HepG2 (cell line): Measurements from ENCODE around the gene NXPE3. TPM values are rescaled to one million over a fixed set of nuclear protein-coding genes. Genes with fewer than 3 reads are reported as not detected.
A peak's percentile ranks its signal among the peaks of the same experiment; 100 is the strongest.

Source experiments
- ARID4A ChIP-seq: sonication (generic); formaldehyde crosslinking; IDR thresholded peaks from 2 replicates; pipeline ENCODE4 v1.5.0; 2020; ENCODE audit warnings: mild to moderate bottlenecking, missing genetic modification reagents, borderline replicate concordance
- ATM ChIP-seq: fragments of 450-650 bp; IDR thresholded peaks from 2 replicates; pipeline ENCODE4 v1.7.1; 2017; ENCODE audit warnings: mild to moderate bottlenecking, borderline replicate concordance
- FLYWCH1 ChIP-seq: sonication (generic); formaldehyde crosslinking; IDR thresholded peaks from 2 replicates; pipeline ENCODE4 v1.8.1; 2023; ENCODE audit warnings: mild to moderate bottlenecking, missing genetic modification reagents
- GFI1 ChIP-seq: sonication (generic); formaldehyde crosslinking; IDR thresholded peaks from 2 replicates; pipeline ENCODE4 v1.5.0; 2020; ENCODE audit warnings: missing genetic modification reagents, mild to moderate bottlenecking, borderline replicate concordance
- GZF1 ChIP-seq: sonication (generic); formaldehyde crosslinking; IDR thresholded peaks from 2 replicates; pipeline ENCODE4 v1.5.1; 2020; ENCODE audit warnings: mild to moderate bottlenecking, missing genetic modification reagents
- HDAC6 ChIP-seq: fragments of 200-600 bp; sonication (generic); IDR thresholded peaks from 2 replicates; pipeline ENCODE4 v1.7.0; 2017; ENCODE audit warnings: mild to moderate bottlenecking, antibody characterized with exemption, low read length, low read depth
- HES4 ChIP-seq: sonication (generic); formaldehyde crosslinking; IDR thresholded peaks from 2 replicates; pipeline ENCODE4 v1.9.0; 2021; ENCODE audit warnings: mild to moderate bottlenecking, missing genetic modification reagents, borderline replicate concordance
- MTF1 ChIP-seq: sonication (generic); formaldehyde crosslinking; IDR thresholded peaks from 2 replicates; pipeline ENCODE4 v1.5.0; 2020; ENCODE audit warnings: missing genetic modification reagents
- PATZ1 ChIP-seq: sonication (generic); formaldehyde crosslinking; IDR thresholded peaks from 2 replicates; pipeline ENCODE4 v1.4.0; 2020; ENCODE audit warnings: missing genetic modification reagents
- PBX3 ChIP-seq: sonication (generic); formaldehyde crosslinking; IDR thresholded peaks from 2 replicates; pipeline ENCODE4 v1.8.1; 2023; ENCODE audit warnings: missing genetic modification reagents, inconsistent platforms, borderline replicate concordance
- POGK ChIP-seq: sonication (generic); formaldehyde crosslinking; conservative IDR thresholded peaks from 2 replicates; pipeline ENCODE4 v1.8.0; 2022; ENCODE audit warnings: mild to moderate bottlenecking, moderate library complexity, missing genetic modification reagents
- RBFOX2 ChIP-seq: fragments of 200-400 bp; formaldehyde crosslinking; IDR thresholded peaks from 2 replicates; pipeline ENCODE4 v1.6.1; 2017; ENCODE audit warnings: low read depth, mild to moderate bottlenecking, low read length
- U2AF1 ChIP-seq: fragments of 200-400 bp; formaldehyde crosslinking; optimal IDR thresholded peaks from 2 replicates; pipeline ENCODE3; 2017; ENCODE audit warnings: mild to moderate bottlenecking, low read depth, low read length
- YEATS4 ChIP-seq: sonication (generic); formaldehyde crosslinking; IDR thresholded peaks from 2 replicates; pipeline ENCODE4 v1.4.0; 2020; ENCODE audit warnings: missing genetic modification reagents, borderline replicate concordance
- ZBTB42 ChIP-seq: sonication (generic); formaldehyde crosslinking; IDR thresholded peaks from 2 replicates; pipeline ENCODE4 v1.5.0; 2020; ENCODE audit warnings: mild to moderate bottlenecking, missing genetic modification reagents
- ZFP90 ChIP-seq: sonication (generic); formaldehyde crosslinking; IDR thresholded peaks from 2 replicates; pipeline ENCODE4 v1.8.0; 2022; ENCODE audit warnings: missing genetic modification reagents, mild to moderate bottlenecking, inconsistent platforms, borderline replicate concordance
- ZNF224 ChIP-seq: sonication (generic); formaldehyde crosslinking; IDR thresholded peaks from 2 replicates; pipeline ENCODE4 v1.5.0; 2020; ENCODE audit warnings: mild to moderate bottlenecking, missing genetic modification reagents
- ZNF446 ChIP-seq: sonication (generic); formaldehyde crosslinking; IDR thresholded peaks from 2 replicates; pipeline ENCODE4 v1.5.0; 2020; ENCODE audit warnings: mild to moderate bottlenecking, missing genetic modification reagents
- ZNF709 ChIP-seq: sonication (generic); formaldehyde crosslinking; IDR thresholded peaks from 2 replicates; pipeline ENCODE4 v1.5.0; 2020; ENCODE audit warnings: mild to moderate bottlenecking, missing genetic modification reagents
- ZNF790 ChIP-seq: sonication (generic); formaldehyde crosslinking; IDR thresholded peaks from 2 replicates; pipeline ENCODE4 v1.8.0; 2022; ENCODE audit warnings: missing genetic modification reagents, mild to moderate bottlenecking, borderline replicate concordance
- polyA plus RNA-seq, 8 experiments: library from polyadenylated mRNA; depleted of rRNA in 3 of 8; stranded (reverse) in 7 of 8; unstranded in 1 of 8; fragments of >200 nt; fragmentation: Illumina TruSeq in 4 of 8; extraction: Trizol in 4 of 8; gene quantifications; 2 replicates each; pipeline versions ENCODE4 v1.2.1 to v1.2.3, GENCODE V29; 2011 to 2016; ENCODE audit warnings: low read depth in 4 of 8, missing spikeins in 1 of 8, mixed read lengths in 1 of 8; ENCODE audit not compliant: insufficient read depth in 1 of 8
- total RNA-seq, 5 experiments: library from RNA; depleted of rRNA; stranded (reverse); fragments of >200 nt; fragmentation: Illumina TruSeq; extraction: Trizol; gene quantifications; 2 replicates each; pipeline ENCODE4 v1.2.3, GENCODE V29; 2016; ENCODE audit warnings: low read depth in 1 of 5

The NXPE3 gene
- total and polyA plus RNA-seq, 2 of the 13 experiments (the other 11 are each of a cell fraction or from before 2014, with no cell fraction given): 3.5 to 4.7 TPM

GRCh38 chr3:101849714-101850245 lies 70.8 kb downstream of the NXPE3 start (continued):
- TF ChIP-seq POGK (no peak), HDAC6 (no peak), ZNF224 (CRISPR knock-in tag) (0 out of 2 replicates have a peak, but pooled peaks have one; percentile 9), ZNF709 (CRISPR knock-in tag) (peak; percentile 45; the same call in 1 of the 2 replicates), PATZ1 (CRISPR knock-in tag) (peak; percentile 38; the same call in 1 of the 2 replicates), ZNF446 (CRISPR knock-in tag) (0 out of 2 replicates have a peak, but pooled peaks have one; percentile 7), RBFOX2 (peak; percentile 87), ARID4A (CRISPR knock-in tag) (peak; percentile 12; the same call in 1 of the 2 replicates), ZBTB42 (CRISPR knock-in tag) (no peak), PBX3 (CRISPR knock-in tag) (0 out of 2 replicates have a peak, but pooled peaks have one; percentile 4), GFI1 (CRISPR knock-in tag) (no peak), ZNF790 (CRISPR knock-in tag) (peak; percentile 90; the same call in 1 of the 2 replicates), HES4 (CRISPR knock-in tag) (peak; percentile 19; the same call in 1 of the 2 replicates), U2AF1 (peak; percentile 22), YEATS4 (CRISPR knock-in tag) (peak; percentile 22), ATM (no peak), ZFP90 (CRISPR knock-in tag) (no peak), FLYWCH1 (CRISPR knock-in tag) (no peak), GZF1 (CRISPR knock-in tag) (0 out of 2 replicates have a peak, but pooled peaks have one; percentile 17), MTF1 (CRISPR knock-in tag) (0 out of 2 replicates have a peak, but pooled peaks have one; percentile 8)
